MCF 10A (cell line): ENCODE results near the gene GCNT1. TPM values are rescaled to one million over a fixed set of nuclear protein-coding genes. Genes with fewer than 3 reads are reported as not detected.
"Not testable (repeated sequence)": the region's sequence is repeated elsewhere in the genome, so short reads cannot be mapped to it uniquely, and the experiment has no call there.

Source experiments
- BruUV-seq: library from RNA; stranded (reverse); fragments of 400-500 nt; replicated peaks from 2 replicates; lab custom pipeline; 2021; lab: Mats Ljungman, UMichigan
- CTCF ChIA-PET: fragments of 300-600 bp; sonication (Branson Sonifier 250); formaldehyde crosslinking; extraction: SDS; loops from one replicate; lab custom pipeline; 2021; ENCODE audit warnings: antibody characterized with exemption, inconsistent platforms; lab: Yijun Ruan, JAX
- POLR2A ChIA-PET: fragments of 300-600, 350-650 bp; sonication (Branson Sonifier 250); formaldehyde crosslinking; extraction: SDS; loops from one replicate; lab custom pipeline; 2020; ENCODE audit warnings: antibody characterized with exemption, inconsistent platforms; lab: Yijun Ruan, JAX
- DNase-seq: peaks from one replicate; pipeline ENCODE4 v3.0.0-alpha.2; 2018; ENCODE audit not compliant: unreplicated experiment
- H3K27ac Mint-ChIP-seq: one replicate; pipeline ENCODE4 v1.8.0; 2022; ENCODE audit warnings: mild to moderate bottlenecking, low read depth, mixed read lengths; ENCODE audit not compliant: unreplicated experiment
- H3K27me3 Mint-ChIP-seq: one replicate; pipeline ENCODE4 v1.8.0; 2022; ENCODE audit warnings: mixed read lengths; ENCODE audit not compliant: insufficient read depth, unreplicated experiment
- H3K36me3 Mint-ChIP-seq: one replicate; pipeline ENCODE4 v1.8.0; 2022; ENCODE audit warnings: mild to moderate bottlenecking, moderate library complexity, mixed read lengths; ENCODE audit not compliant: insufficient read depth, unreplicated experiment
- H3K4me1 Mint-ChIP-seq: one replicate; pipeline ENCODE4 v1.8.0; 2022; ENCODE audit warnings: mixed read lengths; ENCODE audit not compliant: insufficient read depth, unreplicated experiment
- H3K4me3 Mint-ChIP-seq: one replicate; pipeline ENCODE4 v1.8.0; 2022; ENCODE audit warnings: mild to moderate bottlenecking, moderate library complexity, mixed read lengths; ENCODE audit not compliant: unreplicated experiment
- H3K9me3 Mint-ChIP-seq: one replicate; pipeline ENCODE4 v1.8.0; 2022; ENCODE audit warnings: mixed read lengths; ENCODE audit not compliant: unreplicated experiment
- intact Hi-C: fragments of 100-400 bp; cut with micrococcal nuclease; formaldehyde crosslinking; loops from 2 replicates; pipeline ENCODE4 v1.14.1; 2022
- total RNA-seq: library from RNA; stranded (reverse); gene quantifications from 2 replicates; pipeline ENCODE4 v1.2.3, GENCODE V29; 2022
- TF ChIP-seq, protein P1 (sequence below): fragments of 200-600 bp; IDR thresholded peaks from one replicate; pipeline ENCODE4 v1.8.0; 2022; ENCODE audit warnings: antibody characterized with exemption, mild to moderate bottlenecking; ENCODE audit not compliant: unreplicated experiment

Gene GCNT1
- total RNA-seq, 1 experiment from 2014 or later = 11.5 TPM

GRCh38 chr9:76521244-76521681 is 62.3 kb downstream of the GCNT1 start:
- no peak for DNase-seq
- intact Hi-C loops = no loop called here
- TF ChIP-seq, protein P1, sequence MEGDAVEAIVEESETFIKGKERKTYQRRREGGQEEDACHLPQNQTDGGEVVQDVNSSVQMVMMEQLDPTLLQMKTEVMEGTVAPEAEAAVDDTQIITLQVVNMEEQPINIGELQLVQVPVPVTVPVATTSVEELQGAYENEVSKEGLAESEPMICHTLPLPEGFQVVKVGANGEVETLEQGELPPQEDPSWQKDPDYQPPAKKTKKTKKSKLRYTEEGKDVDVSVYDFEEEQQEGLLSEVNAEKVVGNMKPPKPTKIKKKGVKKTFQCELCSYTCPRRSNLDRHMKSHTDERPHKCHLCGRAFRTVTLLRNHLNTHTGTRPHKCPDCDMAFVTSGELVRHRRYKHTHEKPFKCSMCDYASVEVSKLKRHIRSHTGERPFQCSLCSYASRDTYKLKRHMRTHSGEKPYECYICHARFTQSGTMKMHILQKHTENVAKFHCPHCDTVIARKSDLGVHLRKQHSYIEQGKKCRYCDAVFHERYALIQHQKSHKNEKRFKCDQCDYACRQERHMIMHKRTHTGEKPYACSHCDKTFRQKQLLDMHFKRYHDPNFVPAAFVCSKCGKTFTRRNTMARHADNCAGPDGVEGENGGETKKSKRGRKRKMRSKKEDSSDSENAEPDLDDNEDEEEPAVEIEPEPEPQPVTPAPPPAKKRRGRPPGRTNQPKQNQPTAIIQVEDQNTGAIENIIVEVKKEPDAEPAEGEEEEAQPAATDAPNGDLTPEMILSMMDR = no peak
- Mint-ChIP-seq H3K27ac (peak overlapping the region; percentile 40), H3K36me3 (peaks cover 12% of the 10 kb centered on the region), H3K9me3 (no peaks in the 10 kb centered on the region), H3K4me3 (no peak overlapping the region), H3K27me3 (no peaks in the 10 kb centered on the region), H3K4me1 (peaks cover 31% of the 10 kb centered on the region)
- ChIA-PET POLR2A (interaction anchor here (0.6 to 0.7 kb wide), 2 partner anchors 41 to 68 kb away, joined by 3 read pairs; no protein-coding TSS in a partner anchor), CTCF (interaction anchor here (0.7 kb wide), 1 partner anchor 149 kb away, joined by 3 read pairs; no protein-coding TSS in a partner anchor)
- no TSS peak for BruUV-seq

DNA sequence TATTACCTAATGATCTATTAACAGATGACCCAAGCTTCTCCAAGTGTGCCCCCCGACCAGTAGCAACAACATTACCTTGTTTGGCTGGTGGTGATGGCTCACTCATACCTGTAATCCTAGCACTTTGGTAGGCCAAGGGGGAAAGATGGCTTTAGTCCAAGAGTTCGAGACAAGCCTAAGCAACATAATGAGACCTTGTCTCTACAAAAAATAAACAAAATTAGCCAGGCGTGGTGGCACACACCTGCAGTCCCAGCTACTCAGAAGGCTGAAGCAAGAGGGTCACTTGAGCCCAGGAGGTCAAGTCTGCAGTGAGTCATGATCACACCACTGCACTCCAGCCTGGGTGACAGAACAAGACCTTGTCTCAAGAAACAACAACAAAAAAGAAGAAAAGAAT is 62.9 kb downstream of the GCNT1 start:
- no TSS peak for BruUV-seq
- Mint-ChIP-seq H3K27me3 (no peaks in the 10 kb centered on the region), H3K4me1 (peaks cover 34% of the 10 kb centered on the region), H3K4me3 (no peak overlapping the region), H3K36me3 (peaks cover 7% of the 10 kb centered on the region), H3K27ac (no peak overlapping the region), H3K9me3 (no peaks in the 10 kb centered on the region)
- POLR2A ChIA-PET = interaction anchor here (0.6 to 0.7 kb wide), 2 partner anchors 41 to 69 kb away, joined by 3 read pairs; no protein-coding TSS in a partner anchor
- intact Hi-C loops = no loop called here
- CTCF ChIA-PET = interaction anchor here (0.7 to 0.9 kb wide), 2 partner anchors 128 to 149 kb away, joined by 3 to 5 read pairs; partner anchors contain the start of gene RFK
- TF ChIP-seq, protein P1 = no peak
- DNase-seq = no peak

- H3K4me3 Mint-ChIP-seq, H3K27me3 Mint-ChIP-seq, BruUV-seq, POLR2A ChIA-PET, H3K9me3 Mint-ChIP-seq, H3K27ac Mint-ChIP-seq, H3K36me3 Mint-ChIP-seq, DNase-seq, intact Hi-C loops: not testable (repeated sequence)
- peaks cover 34% of the 10 kb centered on the region for H3K4me1 Mint-ChIP-seq
- CTCF ChIA-PET = interaction anchor here (0.9 kb wide), 1 partner anchor 14 kb away, joined by 3 read pairs; no protein-coding TSS in a partner anchor
These were observed 64.7 kb downstream of the GCNT1 start for GRCh38 chr9:76523617-76524200.

DNA sequence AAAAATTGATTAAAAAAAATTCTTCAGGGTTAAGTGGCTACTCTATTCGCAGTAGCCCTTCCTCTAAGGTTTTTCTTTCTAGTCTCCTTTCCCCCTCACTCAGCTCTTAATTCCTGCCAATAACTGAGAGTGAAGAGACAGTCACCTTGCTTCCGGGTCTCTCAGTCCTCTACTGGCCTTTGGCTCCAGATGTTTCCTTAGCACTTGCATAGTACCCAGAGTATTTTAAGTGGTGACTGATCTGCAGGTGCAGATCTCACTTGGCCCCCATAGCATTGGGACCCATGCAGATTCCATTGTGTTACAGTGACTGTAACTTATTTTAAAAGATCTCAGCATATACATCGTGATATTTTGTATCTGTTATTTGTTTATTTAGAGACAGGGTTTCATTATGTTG is 66.2 kb downstream of the GCNT1 start:
- H3K36me3 Mint-ChIP-seq = no peaks in the 10 kb centered on the region
- H3K27me3 Mint-ChIP-seq = no peaks in the 10 kb centered on the region
- intact Hi-C loops = no loop called here
- TF ChIP-seq, protein P1 = no peak
- peaks cover 23% of the 10 kb centered on the region for H3K4me1 Mint-ChIP-seq
- no peak overlapping the region for H3K4me3 Mint-ChIP-seq
- H3K27ac Mint-ChIP-seq = no peak overlapping the region
- ChIA-PET POLR2A (no interaction called here), CTCF (no interaction called here)
- H3K9me3 Mint-ChIP-seq = no peaks in the 10 kb centered on the region
- no TSS peak for BruUV-seq
- no peak for DNase-seq
